Nephron (organoid): Measurements from ENCODE around the gene ARID3C.
A peak's percentile ranks its signal among the peaks of the same experiment; 100 is the strongest.

Experiments used
- H3K27ac Mint-ChIP-seq, 3 experiments: 2 replicates each; pipeline ENCODE4 v1.8.0; 2020; ENCODE audit warnings: mixed read lengths in 3 of 3, mild to moderate bottlenecking in 2 of 3, moderate library complexity in 1 of 3
- H3K27me3 Mint-ChIP-seq: 2 replicates; pipeline ENCODE4 v1.8.0; 2021; ENCODE audit warnings: low read depth, mild to moderate bottlenecking, moderate library complexity, mixed read lengths
- H3K36me3 Mint-ChIP-seq: 2 replicates; pipeline ENCODE4 v1.8.0; 2020; ENCODE audit warnings: low read depth, mixed read lengths
- H3K4me1 Mint-ChIP-seq: 2 replicates; pipeline ENCODE4 v1.8.0; 2020; ENCODE audit warnings: mixed read lengths
- H3K4me3 Mint-ChIP-seq, 3 experiments: 2 replicates each; pipeline ENCODE4 v1.8.0; 2020; ENCODE audit warnings: mild to moderate bottlenecking in 3 of 3, mixed read lengths in 3 of 3, moderate library complexity in 2 of 3
- H3K9me3 Mint-ChIP-seq: 2 replicates; pipeline ENCODE4 v1.8.0; 2020; ENCODE audit warnings: mixed read lengths
- TF ChIP-seq, protein P1 (sequence below), 3 experiments: fragments of 200-600 bp; sonication (generic); IDR thresholded peaks; one replicate each; pipeline ENCODE4 v1.5.0; 2021; ENCODE audit warnings: antibody characterized with exemption in 3 of 3; ENCODE audit not compliant: unreplicated experiment in 3 of 3

The ARID3C gene

DNA sequence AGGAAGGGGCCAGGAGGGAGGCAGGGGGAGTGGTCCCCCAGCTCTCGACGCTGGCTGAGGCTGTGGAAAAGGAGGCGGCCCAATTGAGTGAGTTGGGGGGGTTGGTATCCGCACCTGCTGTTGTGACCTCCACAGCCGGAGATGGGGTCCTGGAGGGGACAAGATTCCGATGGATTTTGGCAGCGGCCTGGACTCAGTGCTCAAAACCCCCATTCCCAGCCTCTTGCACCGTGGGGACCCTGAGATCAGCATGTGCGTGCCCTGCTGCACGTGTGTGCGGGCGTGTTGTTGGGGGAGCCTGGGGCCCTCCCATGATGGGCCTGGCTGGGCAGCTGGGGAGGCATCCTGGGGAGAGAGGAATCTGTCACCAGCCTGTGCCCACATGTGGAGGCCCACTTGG, 54.3 kb downstream of the ARID3C start:
- no peaks in the 10 kb centered on the region for H3K9me3 Mint-ChIP-seq
- H3K4me1 Mint-ChIP-seq, result peaks cover 82% of the 10 kb centered on the region
- H3K27me3 Mint-ChIP-seq, result peaks cover 22% of the 10 kb centered on the region
- H3K36me3 Mint-ChIP-seq, result no peaks in the 10 kb centered on the region
- peak overlapping the region; percentile 91 to 94 (median 92) for H3K27ac Mint-ChIP-seq
- H3K4me3 Mint-ChIP-seq, result no peak overlapping the region
- TF ChIP-seq, protein P1, sequence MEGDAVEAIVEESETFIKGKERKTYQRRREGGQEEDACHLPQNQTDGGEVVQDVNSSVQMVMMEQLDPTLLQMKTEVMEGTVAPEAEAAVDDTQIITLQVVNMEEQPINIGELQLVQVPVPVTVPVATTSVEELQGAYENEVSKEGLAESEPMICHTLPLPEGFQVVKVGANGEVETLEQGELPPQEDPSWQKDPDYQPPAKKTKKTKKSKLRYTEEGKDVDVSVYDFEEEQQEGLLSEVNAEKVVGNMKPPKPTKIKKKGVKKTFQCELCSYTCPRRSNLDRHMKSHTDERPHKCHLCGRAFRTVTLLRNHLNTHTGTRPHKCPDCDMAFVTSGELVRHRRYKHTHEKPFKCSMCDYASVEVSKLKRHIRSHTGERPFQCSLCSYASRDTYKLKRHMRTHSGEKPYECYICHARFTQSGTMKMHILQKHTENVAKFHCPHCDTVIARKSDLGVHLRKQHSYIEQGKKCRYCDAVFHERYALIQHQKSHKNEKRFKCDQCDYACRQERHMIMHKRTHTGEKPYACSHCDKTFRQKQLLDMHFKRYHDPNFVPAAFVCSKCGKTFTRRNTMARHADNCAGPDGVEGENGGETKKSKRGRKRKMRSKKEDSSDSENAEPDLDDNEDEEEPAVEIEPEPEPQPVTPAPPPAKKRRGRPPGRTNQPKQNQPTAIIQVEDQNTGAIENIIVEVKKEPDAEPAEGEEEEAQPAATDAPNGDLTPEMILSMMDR (IDR thresholded peaks at IDR 0.05; ENCODE audit: unreplicated experiment in 3 of 3), result no peak

DNA sequence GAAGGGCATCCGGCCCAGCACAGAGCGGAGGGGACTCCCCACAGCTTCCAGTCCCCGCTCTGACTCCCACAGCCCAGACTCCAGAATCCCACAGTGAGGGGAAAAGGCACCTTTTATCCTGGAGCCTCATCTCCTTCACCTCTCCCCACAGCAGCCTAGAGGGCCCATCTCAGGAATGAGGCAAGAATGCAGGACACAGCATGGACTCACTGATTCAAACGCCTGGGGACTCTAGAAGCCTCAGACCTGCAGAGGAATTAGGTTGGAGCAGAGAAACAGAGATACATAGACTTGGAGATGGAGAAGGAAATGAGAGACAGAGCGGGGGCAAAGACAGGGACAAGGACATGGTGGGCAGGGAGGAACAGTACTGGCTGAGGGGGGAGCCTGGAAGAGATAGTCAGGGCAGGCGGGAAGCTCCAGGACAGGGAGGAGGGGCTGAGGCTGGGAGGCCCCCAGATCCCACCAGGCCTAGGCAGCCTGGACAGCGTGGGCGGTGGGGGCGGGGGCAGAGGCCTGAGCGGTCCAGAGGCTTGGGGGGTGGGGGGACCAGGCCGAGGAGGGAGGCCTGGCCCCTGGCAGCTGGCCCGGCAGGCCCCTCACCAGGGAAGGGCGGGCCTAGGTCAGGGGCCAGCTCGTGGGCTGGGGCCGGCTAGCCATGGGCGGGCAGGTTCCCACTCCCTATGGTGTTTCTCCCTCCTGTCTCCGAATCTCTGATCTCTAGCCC, 55.1 kb downstream of the ARID3C start:
- no peaks in the 10 kb centered on the region for H3K36me3 Mint-ChIP-seq
- TF ChIP-seq, protein P1 (IDR thresholded peaks at IDR 0.05; ENCODE audit: unreplicated experiment in 3 of 3), result no peak
- peak overlapping the region; percentile 7 to 21 (median 10) for H3K4me3 Mint-ChIP-seq

DNA sequence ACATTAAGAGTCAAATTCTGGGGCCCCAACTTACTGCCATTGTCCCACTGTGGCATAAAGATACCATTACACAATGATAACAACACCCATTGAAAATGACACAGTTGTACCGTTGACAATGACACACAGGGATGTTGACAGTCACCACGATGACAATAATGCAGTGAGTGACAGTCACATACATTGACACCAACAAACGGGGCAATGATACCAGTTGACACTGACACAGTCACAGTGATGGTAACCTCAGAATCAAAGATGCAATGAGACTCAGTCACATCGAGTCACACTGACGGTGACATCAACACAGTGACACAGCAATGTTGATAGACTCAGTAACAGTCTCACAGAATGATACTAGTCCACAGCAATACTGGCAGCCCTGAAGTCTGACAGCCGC, 56.2 kb downstream of the ARID3C start:
- H3K4me3 Mint-ChIP-seq, result no peak overlapping the region
- peaks cover 91% of the 10 kb centered on the region for H3K4me1 Mint-ChIP-seq
- H3K27ac Mint-ChIP-seq, result peak overlapping the region in 2 of 3 experiments; percentile 92 to 96
- no peaks in the 10 kb centered on the region for H3K9me3 Mint-ChIP-seq
- TF ChIP-seq, protein P1 (IDR thresholded peaks at IDR 0.05; ENCODE audit: unreplicated experiment in 3 of 3), result no peak
- H3K27me3 Mint-ChIP-seq, result peaks cover 22% of the 10 kb centered on the region
- peaks cover 4% of the 10 kb centered on the region for H3K36me3 Mint-ChIP-seq

More for the DNA sequence above, 55.1 kb downstream of the ARID3C start:
- H3K9me3 Mint-ChIP-seq, result no peaks in the 10 kb centered on the region
- H3K27ac Mint-ChIP-seq, result peak overlapping the region; percentile 91 to 94 (median 92)
- peaks cover 16% of the 10 kb centered on the region for H3K27me3 Mint-ChIP-seq
- H3K4me1 Mint-ChIP-seq, result peaks cover 84% of the 10 kb centered on the region

DNA sequence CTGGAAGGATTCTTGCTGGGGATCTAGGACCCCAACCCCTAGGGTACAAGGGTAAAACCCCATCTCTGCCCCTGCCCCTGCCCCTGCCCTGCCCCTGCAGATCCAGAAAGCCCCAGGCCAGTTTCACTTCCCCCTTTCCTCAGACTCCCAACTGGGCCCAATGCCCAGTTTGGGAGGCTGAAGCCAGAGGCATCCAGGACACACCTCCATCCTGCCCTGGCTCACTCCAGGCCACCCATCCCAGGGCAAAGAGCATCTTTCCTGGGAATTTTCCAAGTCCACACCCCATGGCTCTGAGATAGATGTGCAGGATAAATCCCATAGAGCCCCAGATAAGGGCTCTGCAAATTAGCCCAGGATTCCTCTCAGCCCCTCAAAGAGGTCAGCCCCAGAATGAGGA, 56.8 kb downstream of the ARID3C start:
- Mint-ChIP-seq H3K4me1 (peaks cover 91% of the 10 kb centered on the region), H3K27ac (peak overlapping the region; percentile 83 to 96 (median 92)), H3K27me3 (peaks cover 19% of the 10 kb centered on the region), H3K36me3 (peaks cover 8% of the 10 kb centered on the region), H3K4me3 (no peak overlapping the region), H3K9me3 (no peaks in the 10 kb centered on the region)
- TF ChIP-seq, protein P1 (IDR thresholded peaks at IDR 0.05; ENCODE audit: unreplicated experiment in 3 of 3), result no peak

DNA sequence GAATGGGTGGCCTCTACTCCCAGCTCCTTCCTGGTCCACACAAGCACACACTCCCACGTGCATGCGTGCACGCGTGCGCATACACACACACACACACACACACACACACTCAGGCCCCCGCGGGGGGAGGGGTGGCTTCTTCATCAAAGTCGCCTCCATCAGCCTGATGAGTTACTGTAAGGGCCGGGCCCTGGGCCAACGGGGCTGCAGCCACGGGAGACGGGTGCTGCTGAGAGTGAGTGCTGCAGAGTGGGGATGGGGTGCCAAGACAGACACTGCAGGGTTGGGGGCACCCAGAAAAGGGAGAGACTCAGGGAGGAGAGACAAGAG, 57.4 kb downstream of the ARID3C start:
- no peaks in the 10 kb centered on the region for H3K9me3 Mint-ChIP-seq
- peaks cover 91% of the 10 kb centered on the region for H3K4me1 Mint-ChIP-seq
- H3K27me3 Mint-ChIP-seq, result peaks cover 16% of the 10 kb centered on the region
- TF ChIP-seq, protein P1 (IDR thresholded peaks at IDR 0.05; ENCODE audit: unreplicated experiment in 3 of 3), result no peak
- H3K4me3 Mint-ChIP-seq, result peak overlapping the region; percentile 43 to 55 (median 44)
- H3K27ac Mint-ChIP-seq, result peak overlapping the region; percentile 83 to 96 (median 92)
- peaks cover 14% of the 10 kb centered on the region for H3K36me3 Mint-ChIP-seq
